ENCODE measurements around the gene ALK.

GRCh38 chr2:29305762-29306161 is 615.6 kb downstream of the ALK start:
- TF ChIP-seq CTCF (IDR thresholded peaks at IDR 0.05; ENCODE audit: low read length) = no peak
- no peak for TF ChIP-seq EZH2 (IDR thresholded peaks at IDR 0.05; ENCODE audit: borderline replicate concordance, low read length)
